ENCODE results near the gene CLK4.

CLK4 gene

GRCh38 chr5:178626484-178627258, at the start of gene CLK4:
TSS of gene CLK4 (minus strand) at chr5:178627050. CDS start at chr5:178623416, 3,634 bp downstream.
- DNase-seq: peak; percentile 98

DNA sequence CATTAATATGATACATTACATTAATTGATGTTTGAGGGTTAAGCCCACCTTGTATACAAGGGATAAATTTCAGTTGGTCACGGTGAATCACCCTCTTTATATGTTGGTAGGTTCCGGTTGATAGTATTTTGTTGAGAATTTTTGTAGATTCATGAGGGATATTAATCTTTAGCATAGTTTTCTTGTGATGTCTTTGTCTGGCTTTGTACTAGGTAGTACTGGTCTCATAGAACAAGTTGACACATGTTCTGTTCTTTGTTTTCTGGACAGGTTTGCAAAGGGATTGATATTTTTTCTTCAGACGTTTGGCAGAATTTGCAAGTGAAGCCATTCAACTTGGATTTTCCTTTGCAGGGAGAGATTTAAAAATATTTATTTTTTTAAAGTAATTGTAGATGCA, 49.1 kb upstream of the CLK4 start:
- DNase-seq: no peak

GRCh38 chr5:178674334-178674733, 47.5 kb upstream of the CLK4 start:
- DNase-seq: no peak

GRCh38 chr5:178673801-178674295, 47.0 kb upstream of the CLK4 start:
- DNase-seq: no peak

DNA sequence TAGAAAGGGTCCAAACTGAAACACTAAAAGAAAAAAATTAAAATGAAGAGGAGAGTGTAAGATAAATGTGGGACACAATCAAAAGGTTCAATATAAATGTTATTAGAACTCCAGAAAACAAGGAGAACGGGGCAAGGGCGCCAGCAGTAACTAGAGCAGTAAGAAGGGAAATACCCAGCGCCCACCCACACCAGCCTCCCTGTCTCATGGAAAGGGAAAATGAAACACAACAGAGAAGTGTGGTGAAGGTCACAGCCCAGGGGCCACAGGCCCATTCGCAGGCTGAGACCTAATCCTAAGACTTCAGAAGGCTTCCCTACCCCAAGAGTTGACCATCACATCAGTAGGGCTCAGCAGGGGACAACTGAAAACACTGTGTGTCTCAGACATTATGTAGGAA, 45.8 kb upstream of the CLK4 start:
- DNase-seq: no peak

- DNase-seq: no peak
Observed at GRCh38 chr5:178671602-178672144, 44.8 kb upstream of the CLK4 start.

DNA sequence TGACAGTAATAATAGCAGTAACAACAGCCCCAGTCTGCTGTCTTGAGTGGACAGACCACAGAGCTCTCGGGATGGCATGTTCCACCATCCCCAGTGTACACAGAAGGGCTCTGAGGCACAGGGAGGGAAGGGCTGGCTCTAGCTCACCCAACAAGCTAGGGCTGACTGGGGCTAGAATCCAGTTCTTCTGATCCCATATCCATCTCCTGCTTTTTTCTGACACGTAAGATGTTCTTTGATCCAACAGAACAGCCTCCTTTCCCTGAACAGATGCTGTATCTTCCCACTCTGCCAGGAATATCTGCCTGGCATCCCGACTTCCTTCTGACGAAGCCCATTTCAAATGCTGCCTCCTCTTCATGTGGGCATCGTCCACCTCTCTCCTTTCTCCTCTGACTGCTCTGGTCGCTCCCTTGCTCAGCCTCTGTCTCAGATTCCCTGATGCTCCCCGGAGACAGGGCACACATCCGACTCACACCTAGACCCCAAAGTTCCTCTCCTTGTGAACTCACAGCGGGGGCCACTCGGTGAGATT, 43.6 kb upstream of the CLK4 start:
- DNase-seq: no peak

- no peak for DNase-seq
Observed at GRCh38 chr5:178668579-178668978, 41.7 kb upstream of the CLK4 start.

GRCh38 chr5:178667688-178668087, 40.8 kb upstream of the CLK4 start:
- no peak for DNase-seq

- DNase-seq: no peak
Observed at GRCh38 chr5:178667101-178667500, 40.3 kb upstream of the CLK4 start.

DNA sequence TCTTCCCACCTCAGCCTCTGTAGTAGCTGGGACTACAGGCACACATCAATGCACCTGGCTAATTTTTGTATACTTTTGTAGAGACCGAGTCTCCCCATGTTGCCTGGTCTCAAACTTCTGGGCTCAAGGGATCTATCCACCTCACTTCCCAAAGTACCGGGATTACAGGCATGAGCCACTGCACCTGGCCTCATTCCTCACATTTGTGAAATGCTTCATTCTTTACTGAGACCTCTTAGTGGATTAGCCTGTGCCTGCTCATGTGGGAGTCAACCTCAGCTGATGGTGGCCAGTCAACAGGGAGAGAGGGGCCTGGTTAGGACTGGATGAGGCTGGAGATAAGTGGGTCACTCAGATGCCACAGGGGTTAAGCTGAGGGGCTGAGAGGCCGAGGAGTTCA, 37.3 kb upstream of the CLK4 start:
- DNase-seq: no peak

DNA sequence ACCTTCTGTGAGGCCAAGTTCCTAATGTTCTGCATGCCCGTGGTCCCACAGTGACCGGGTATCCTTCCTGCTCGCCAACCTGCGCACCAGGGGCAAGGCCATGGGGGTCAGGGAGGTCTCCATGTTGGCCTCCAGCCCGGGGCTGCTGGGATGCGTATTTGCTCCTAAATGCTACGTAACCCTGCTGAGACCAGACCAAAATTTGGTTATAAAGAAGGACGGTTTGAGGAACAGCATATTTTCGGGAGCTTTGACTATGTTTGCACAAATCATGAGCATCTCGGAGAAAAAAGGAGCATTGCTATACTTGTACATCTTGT, 35.7 kb upstream of the CLK4 start:
- no peak for DNase-seq

- no peak for DNase-seq
Observed at GRCh38 chr5:178661836-178662540, 35.1 kb upstream of the CLK4 start.

GRCh38 chr5:178651046-178651810, 24.4 kb upstream of the CLK4 start:
- no peak for DNase-seq

DNA sequence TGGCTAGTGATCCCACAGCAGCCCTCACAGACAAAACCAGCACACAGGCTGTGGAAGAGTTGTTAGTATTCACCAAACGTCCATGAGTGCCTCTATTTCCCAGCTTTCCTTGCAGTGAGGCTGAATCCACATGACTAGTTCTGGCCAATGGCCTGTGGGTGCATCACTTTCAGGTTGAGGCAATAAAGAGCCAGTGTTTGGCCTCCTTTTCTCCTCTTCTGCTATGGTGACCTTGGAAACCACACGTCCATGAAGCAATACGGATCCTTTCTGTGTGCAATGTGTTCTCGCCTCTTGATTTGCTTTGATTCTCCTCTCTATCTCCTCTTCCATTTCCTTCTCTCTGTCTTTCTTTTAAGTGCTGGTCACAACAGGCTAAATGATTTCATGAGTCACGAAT, 23.4 kb upstream of the CLK4 start:
- no peak for DNase-seq

DNA sequence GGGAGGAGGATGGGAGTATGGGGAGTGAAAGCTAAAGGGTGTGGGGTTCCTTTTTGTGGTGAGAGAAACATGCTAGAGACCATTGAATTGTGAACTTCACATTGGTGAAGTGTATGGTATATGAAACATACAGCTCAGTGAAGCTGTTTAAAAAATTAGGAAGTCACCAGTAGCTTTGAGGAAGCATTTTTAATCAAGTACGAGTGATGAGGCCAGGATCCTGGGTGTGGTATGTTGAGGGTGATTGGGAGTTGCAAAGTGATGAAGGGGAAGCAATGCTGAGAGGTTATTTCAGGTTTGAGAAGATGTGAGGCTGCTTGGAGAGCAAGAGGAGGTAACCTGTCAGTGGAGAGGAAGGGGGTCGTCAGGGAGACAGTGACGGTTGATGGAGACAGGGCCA, 22.7 kb upstream of the CLK4 start:
- no peak for DNase-seq

GRCh38 chr5:178644826-178645545, 18.1 kb upstream of the CLK4 start:
- no peak for DNase-seq

- DNase-seq: no peak
Observed at GRCh38 chr5:178642351-178642909, 15.6 kb upstream of the CLK4 start.

GRCh38 chr5:178641711-178642110, 14.9 kb upstream of the CLK4 start:
- no peak for DNase-seq

GRCh38 chr5:178640331-178641045, 13.6 kb upstream of the CLK4 start:
- DNase-seq: no peak

GRCh38 chr5:178637356-178638074, 10.7 kb upstream of the CLK4 start:
- DNase-seq: no peak
